Measurements from ENCODE around the gene CARHSP1. TPM values are rescaled to one million over a fixed set of nuclear protein-coding genes. Genes with fewer than 3 reads are reported as not detected.
A peak's percentile ranks its signal among the peaks of the same experiment; 100 is the strongest.

CARHSP1 gene
- total and polyA plus RNA-seq, 2 experiments from 2014 or later: 140 to 167 TPM

DNA sequence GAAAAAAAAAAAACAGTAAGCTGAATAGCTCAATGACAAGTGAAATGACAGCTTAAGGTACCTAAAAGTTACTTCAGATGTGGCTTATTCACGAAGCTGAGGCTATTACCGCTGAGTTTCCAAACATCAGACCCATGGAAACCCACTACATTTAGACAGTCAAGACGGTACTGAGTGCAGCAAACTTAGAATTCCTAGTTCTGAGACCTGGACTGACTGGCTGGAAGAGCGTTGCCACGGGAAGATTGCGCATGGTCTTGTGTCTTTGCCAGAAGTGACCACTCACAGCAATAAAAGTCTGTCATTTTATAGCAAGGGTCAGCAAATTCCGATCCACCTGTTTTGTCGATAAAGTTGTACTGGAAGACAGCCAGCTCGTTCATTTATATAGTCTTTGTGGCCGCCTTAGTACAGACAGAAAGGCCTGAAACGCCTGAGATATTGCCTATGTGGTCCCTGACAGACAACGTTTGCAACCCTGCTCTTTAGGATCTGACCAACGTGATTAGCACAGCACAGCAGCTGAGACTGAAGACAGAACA, 32.6 kb upstream of the CARHSP1 start:
- 90% methylated on average over 13 of the region's 13 CpGs for WGBS (ENCODE audit: low lambda C conversion rate, missing lambda C conversion rate)

DNA sequence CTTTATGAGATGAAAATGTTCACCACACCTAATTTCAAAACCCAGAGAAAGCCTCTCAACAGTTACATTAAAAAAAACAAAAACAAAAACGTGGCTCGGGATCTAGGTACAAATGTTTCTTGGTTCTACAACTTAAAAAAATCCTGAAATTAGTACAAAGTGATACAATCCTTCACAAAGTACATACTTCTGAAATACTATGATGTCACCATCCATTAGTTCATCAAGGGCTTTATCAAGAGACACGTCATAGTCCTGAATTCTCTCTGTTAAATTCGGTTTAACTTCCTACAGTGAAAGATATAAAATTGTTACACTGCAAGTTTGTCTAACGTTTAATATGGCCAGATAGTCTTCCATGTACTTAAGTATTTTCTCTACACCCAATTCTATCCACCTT, 31.5 kb upstream of the CARHSP1 start:
- no peak for DNase-seq (ENCODE audit: low spot score)
- TF ChIP-seq EZH2 (IDR thresholded peaks at IDR 0.05; ENCODE audit: borderline replicate concordance) (no peak), EZH2phosphoT487 (IDR thresholded peaks at IDR 0.05; ENCODE audit: low read depth, severe bottlenecking, unreplicated experiment) (no peak)
- TF ChIP-seq, protein P1, sequence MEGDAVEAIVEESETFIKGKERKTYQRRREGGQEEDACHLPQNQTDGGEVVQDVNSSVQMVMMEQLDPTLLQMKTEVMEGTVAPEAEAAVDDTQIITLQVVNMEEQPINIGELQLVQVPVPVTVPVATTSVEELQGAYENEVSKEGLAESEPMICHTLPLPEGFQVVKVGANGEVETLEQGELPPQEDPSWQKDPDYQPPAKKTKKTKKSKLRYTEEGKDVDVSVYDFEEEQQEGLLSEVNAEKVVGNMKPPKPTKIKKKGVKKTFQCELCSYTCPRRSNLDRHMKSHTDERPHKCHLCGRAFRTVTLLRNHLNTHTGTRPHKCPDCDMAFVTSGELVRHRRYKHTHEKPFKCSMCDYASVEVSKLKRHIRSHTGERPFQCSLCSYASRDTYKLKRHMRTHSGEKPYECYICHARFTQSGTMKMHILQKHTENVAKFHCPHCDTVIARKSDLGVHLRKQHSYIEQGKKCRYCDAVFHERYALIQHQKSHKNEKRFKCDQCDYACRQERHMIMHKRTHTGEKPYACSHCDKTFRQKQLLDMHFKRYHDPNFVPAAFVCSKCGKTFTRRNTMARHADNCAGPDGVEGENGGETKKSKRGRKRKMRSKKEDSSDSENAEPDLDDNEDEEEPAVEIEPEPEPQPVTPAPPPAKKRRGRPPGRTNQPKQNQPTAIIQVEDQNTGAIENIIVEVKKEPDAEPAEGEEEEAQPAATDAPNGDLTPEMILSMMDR (IDR thresholded peaks at IDR 0.05; ENCODE audit: poor library complexity): no peak
- H3K27me3 ChIP-seq: no peaks in the 10 kb centered on the region
- H2AFZ ChIP-seq: no peak overlapping the region
- H3K79me2 ChIP-seq: no peaks in the 10 kb centered on the region
- no peak overlapping the region for H3K27ac ChIP-seq
- WGBS (ENCODE audit: low lambda C conversion rate, missing lambda C conversion rate): 96% methylated on average over 5 of the region's 5 CpGs
- no peaks in the 10 kb centered on the region for H4K20me1 ChIP-seq (ENCODE audit: insufficient read depth, poor library complexity, severe bottlenecking)
- H3K9me2 ChIP-seq (replicated peaks; ENCODE audit: insufficient read depth): no peaks in the 10 kb centered on the region
- no peaks in the 10 kb centered on the region for H3K36me3 ChIP-seq (replicated peaks; ENCODE audit: insufficient read depth, low read depth)
- no peak overlapping the region for H3K4me3 ChIP-seq
- no peaks in the 10 kb centered on the region for H3K4me1 ChIP-seq (ENCODE audit: insufficient read depth)
- no peaks in the 10 kb centered on the region for H3K9me3 ChIP-seq (ENCODE audit: low read depth)
- no peak overlapping the region for H3K4me2 ChIP-seq

More for the DNA sequence above, 32.6 kb upstream of the CARHSP1 start:
- no peaks in the 10 kb centered on the region for H4K20me1 ChIP-seq (ENCODE audit: insufficient read depth, poor library complexity, severe bottlenecking)
- H3K9me3 ChIP-seq (ENCODE audit: low read depth): no peaks in the 10 kb centered on the region
- no peaks in the 10 kb centered on the region for H3K27me3 ChIP-seq
- no peak overlapping the region for H3K4me2 ChIP-seq
- no peak overlapping the region for H2AFZ ChIP-seq
- peaks cover 4% of the 10 kb centered on the region for H3K36me3 ChIP-seq (replicated peaks; ENCODE audit: insufficient read depth, low read depth)
- DNase-seq (ENCODE audit: low spot score): no peak
- H3K4me3 ChIP-seq: no peak overlapping the region
- H3K79me2 ChIP-seq: peaks cover 9% of the 10 kb centered on the region
- H3K9me2 ChIP-seq (replicated peaks; ENCODE audit: insufficient read depth): no peaks in the 10 kb centered on the region
- no peak overlapping the region for H3K27ac ChIP-seq
- TF ChIP-seq, protein P1 (IDR thresholded peaks at IDR 0.05; ENCODE audit: poor library complexity): no peak
- TF ChIP-seq EZH2phosphoT487 (IDR thresholded peaks at IDR 0.05; ENCODE audit: low read depth, severe bottlenecking, unreplicated experiment) (no peak), EZH2 (IDR thresholded peaks at IDR 0.05; ENCODE audit: borderline replicate concordance) (no peak)
- no peaks in the 10 kb centered on the region for H3K4me1 ChIP-seq (ENCODE audit: insufficient read depth)

DNA sequence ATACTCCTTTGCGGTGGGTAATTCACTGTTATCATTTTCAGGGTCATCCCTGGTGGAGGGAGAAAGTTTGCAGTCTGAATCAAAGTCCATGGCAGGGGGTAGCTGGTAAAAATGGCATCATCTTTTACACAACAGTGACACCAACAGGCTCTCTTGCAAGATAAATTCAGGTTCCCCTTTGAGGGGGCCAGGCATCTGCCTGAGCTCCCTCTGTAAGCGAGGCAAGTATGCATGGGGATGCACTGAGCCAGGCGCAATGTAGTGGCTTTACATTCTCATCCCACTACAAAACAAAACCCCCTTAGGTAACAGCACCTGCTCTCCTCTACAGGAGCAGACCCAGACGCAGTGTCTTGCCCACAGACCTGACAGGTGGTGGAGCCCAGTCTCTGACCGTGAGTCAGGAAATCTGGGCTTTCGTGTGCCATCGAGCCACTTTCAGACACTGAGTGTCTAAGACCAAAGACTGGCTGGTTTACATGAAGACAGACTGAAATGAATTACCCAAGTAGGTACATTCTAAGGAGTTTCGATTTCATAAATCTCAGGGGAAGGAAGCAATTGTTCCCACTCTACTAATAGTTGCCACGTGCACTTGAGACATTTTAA, 31.0 kb upstream of the CARHSP1 start:
- Histone ChIP-seq H3K36me3 (replicated peaks; ENCODE audit: insufficient read depth, low read depth) (no peaks in the 10 kb centered on the region), H3K4me2 (no peak overlapping the region), H3K27ac (no peak overlapping the region), H3K9me3 (ENCODE audit: low read depth) (no peaks in the 10 kb centered on the region), H3K79me2 (no peaks in the 10 kb centered on the region), H3K9me2 (replicated peaks; ENCODE audit: insufficient read depth) (no peaks in the 10 kb centered on the region), H2AFZ (no peak overlapping the region), H3K27me3 (no peaks in the 10 kb centered on the region), H3K4me3 (no peak overlapping the region), H3K4me1 (ENCODE audit: insufficient read depth) (no peaks in the 10 kb centered on the region), H4K20me1 (ENCODE audit: insufficient read depth, poor library complexity, severe bottlenecking) (no peaks in the 10 kb centered on the region)
- WGBS (ENCODE audit: low lambda C conversion rate, missing lambda C conversion rate): 94% methylated on average over 9 of the region's 9 CpGs
- DNase-seq (ENCODE audit: low spot score): no peak
- TF ChIP-seq EZH2 (IDR thresholded peaks at IDR 0.05; ENCODE audit: borderline replicate concordance) (no peak), EZH2phosphoT487 (IDR thresholded peaks at IDR 0.05; ENCODE audit: low read depth, severe bottlenecking, unreplicated experiment) (no peak)
- TF ChIP-seq, protein P1 (IDR thresholded peaks at IDR 0.05; ENCODE audit: poor library complexity): peak; percentile 4
